SH-SY5Y (cell line): ENCODE data around the gene PIGC.

Source experiments
- GATA2 ChIP-seq: IDR thresholded peaks from 2 replicates; pipeline ENCODE4 v1.6.1; 2011; ENCODE audit warnings: mild to moderate bottlenecking, low read depth, low read length
- GATA3 ChIP-seq: IDR thresholded peaks from 2 replicates; pipeline ENCODE4 v1.6.1; 2011; ENCODE audit warnings: low read depth, mild to moderate bottlenecking, low read length, moderate library complexity

- no peak for TF ChIP-seq GATA2
- TF ChIP-seq GATA3: no peak
Observed at GRCh38 chr1:172395576-172395975, 48.3 kb downstream of the PIGC start.
